HEK293T (cell line): ENCODE results near the gene SLC39A8.

Experiments used
- CTCF ChIA-PET: fragments of 350-600 bp; formaldehyde crosslinking; extraction: SDS; loops from one replicate; lab custom pipeline; 2021; ENCODE audit warnings: antibody characterized with exemption, inconsistent platforms; lab: Yijun Ruan, JAX
- POLR2A ChIA-PET: fragments of 350-600 bp; formaldehyde crosslinking; extraction: SDS; loops from one replicate; lab custom pipeline; 2020; ENCODE audit warnings: antibody characterized with exemption, inconsistent platforms; lab: Yijun Ruan, JAX
- DNase-seq: peaks from one replicate; pipeline ENCODE4 v3.0.0; 2012; ENCODE audit warnings: mixed read lengths; ENCODE audit errors: extremely low spot score
- ARNT ChIP-seq: fragments of 450-650 bp; IDR thresholded peaks from 2 replicates; pipeline ENCODE4 v1.6.1; 2017; ENCODE audit warnings: mild to moderate bottlenecking
- BHLHE40 ChIP-seq: fragments of 450-650 bp; IDR thresholded peaks from 2 replicates; pipeline ENCODE4 v1.6.1; 2016; ENCODE audit warnings: mild to moderate bottlenecking, moderate library complexity, borderline replicate concordance
- CTBP1 ChIP-seq: fragments of 450-650 bp; IDR thresholded peaks from 2 replicates; pipeline ENCODE4 v1.6.1; 2016; ENCODE audit warnings: borderline replicate concordance
- ELF4 ChIP-seq: fragments of 450-650 bp; IDR thresholded peaks from 2 replicates; pipeline ENCODE4 v1.6.1; 2017; ENCODE audit warnings: antibody characterized with exemption
- FOXA1 ChIP-seq: fragments of 450-650 bp; IDR thresholded peaks from 2 replicates; pipeline ENCODE4 v1.6.1; 2016; ENCODE audit warnings: mild to moderate bottlenecking
- FOXK2 ChIP-seq: fragments of 450-650 bp; IDR thresholded peaks from 2 replicates; pipeline ENCODE4 v1.6.1; 2016; ENCODE audit warnings: mild to moderate bottlenecking
- FOXM1 ChIP-seq: fragments of 450-650 bp; IDR thresholded peaks from 2 replicates; pipeline ENCODE4 v1.6.1; 2017; ENCODE audit warnings: mild to moderate bottlenecking, borderline replicate concordance
- HDGF ChIP-seq: fragments of 450-650 bp; IDR thresholded peaks from 2 replicates; pipeline ENCODE4 v1.6.1; 2017; ENCODE audit warnings: antibody characterized with exemption, borderline replicate concordance
- L3MBTL2 ChIP-seq: fragments of 450-650 bp; conservative IDR thresholded peaks from 2 replicates; pipeline ENCODE4 v1.6.1; 2016; ENCODE audit warnings: mild to moderate bottlenecking
- LEF1 ChIP-seq: fragments of 450-650 bp; IDR thresholded peaks from 2 replicates; pipeline ENCODE4 v1.6.1; 2017; ENCODE audit warnings: mild to moderate bottlenecking, borderline replicate concordance
- NFRKB ChIP-seq: fragments of 450-650 bp; IDR thresholded peaks from 2 replicates; pipeline ENCODE4 v1.6.1; 2016; ENCODE audit warnings: mild to moderate bottlenecking, moderate library complexity
- PKNOX1 ChIP-seq: fragments of 450-650 bp; IDR thresholded peaks from 2 replicates; pipeline ENCODE4 v1.6.1; 2016
- SP1 ChIP-seq: fragments of 450-650 bp; IDR thresholded peaks from 2 replicates; pipeline ENCODE4 v1.6.1; 2017
- SUZ12 ChIP-seq: fragments of 450-650 bp; IDR thresholded peaks from 2 replicates; pipeline ENCODE4 v1.6.1; 2016; ENCODE audit warnings: mild to moderate bottlenecking
- TARDBP ChIP-seq: fragments of 450-650 bp; IDR thresholded peaks from 2 replicates; pipeline ENCODE4 v1.6.1; 2016
- ZNF384 ChIP-seq: fragments of 450-650 bp; IDR thresholded peaks from 2 replicates; pipeline ENCODE4 v1.6.1; 2016

Gene SLC39A8

DNA sequence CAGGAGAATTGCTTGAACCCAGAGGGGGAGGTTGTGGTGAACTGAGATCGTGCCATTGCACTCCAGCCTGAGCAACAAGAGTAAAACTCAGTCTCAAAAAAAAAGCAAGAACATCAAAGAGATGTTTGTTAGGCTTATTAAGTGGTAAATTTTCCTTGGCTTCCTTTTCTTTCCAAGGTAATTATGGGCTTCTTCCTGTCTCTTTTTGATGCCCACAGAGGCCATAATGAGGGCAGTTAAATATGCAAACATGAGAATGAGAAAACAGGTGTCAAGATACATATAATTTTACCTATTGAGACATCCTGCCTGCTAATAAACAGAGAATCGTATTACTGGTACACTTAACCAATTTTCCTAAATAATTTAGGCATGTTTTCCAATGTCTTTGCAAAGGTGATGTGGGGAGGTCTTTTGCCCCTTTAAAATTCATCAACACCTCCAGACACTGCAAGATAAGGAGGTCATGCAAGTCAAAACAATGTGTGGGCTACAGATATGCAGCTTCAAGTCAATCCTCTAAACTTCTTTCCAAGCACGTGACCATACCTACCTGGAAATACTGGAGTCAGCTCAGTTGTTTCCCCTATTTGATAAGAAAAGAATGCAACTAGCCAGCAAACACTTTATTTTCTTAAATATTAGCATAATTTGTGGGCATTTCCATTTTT is 2.7 kb downstream of the SLC39A8 start:
- TF ChIP-seq SP1 = no peak
- no peak for TF ChIP-seq ARNT
- no peak for TF ChIP-seq HDGF
- TF ChIP-seq ZNF384 = no peak
- no peak for TF ChIP-seq FOXA1
- no peak for DNase-seq
- ChIA-PET POLR2A (no interaction called here), CTCF (no interaction called here)

DNA sequence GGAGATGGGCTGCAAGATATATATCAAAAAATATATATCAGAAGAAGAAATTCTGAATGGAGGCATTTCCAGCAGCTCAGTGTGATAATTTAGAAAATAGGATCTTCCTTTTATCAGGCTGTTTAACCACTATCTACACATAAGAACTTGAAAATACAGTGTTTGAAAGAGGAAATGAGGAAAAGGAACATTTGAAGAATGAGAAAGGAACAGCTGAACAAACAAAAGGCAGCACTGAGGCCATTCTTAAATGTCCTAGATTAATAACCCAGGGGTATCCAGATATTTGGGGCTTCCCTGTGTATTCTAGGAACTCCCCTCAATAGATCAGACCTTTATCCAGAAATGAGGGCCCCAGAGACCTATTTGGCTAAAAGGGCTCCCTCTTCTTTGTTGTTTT is 4.1 kb downstream of the SLC39A8 start:
- DNase-seq = no peak
- ChIA-PET CTCF (no interaction called here), POLR2A (no interaction called here)
- no peak for TF ChIP-seq ELF4
- TF ChIP-seq SP1 = no peak
- TF ChIP-seq TARDBP = no peak
- TF ChIP-seq ARNT = no peak
- TF ChIP-seq FOXA1 = no peak
- TF ChIP-seq BHLHE40 = no peak
- TF ChIP-seq NFRKB = no peak
- no peak for TF ChIP-seq CTBP1
- no peak for TF ChIP-seq FOXK2
- TF ChIP-seq SUZ12 = no peak
- TF ChIP-seq L3MBTL2 = no peak
- TF ChIP-seq PKNOX1 = no peak
- TF ChIP-seq LEF1 = no peak
- no peak for TF ChIP-seq ZNF384
- no peak for TF ChIP-seq FOXM1
- TF ChIP-seq HDGF = no peak

DNA sequence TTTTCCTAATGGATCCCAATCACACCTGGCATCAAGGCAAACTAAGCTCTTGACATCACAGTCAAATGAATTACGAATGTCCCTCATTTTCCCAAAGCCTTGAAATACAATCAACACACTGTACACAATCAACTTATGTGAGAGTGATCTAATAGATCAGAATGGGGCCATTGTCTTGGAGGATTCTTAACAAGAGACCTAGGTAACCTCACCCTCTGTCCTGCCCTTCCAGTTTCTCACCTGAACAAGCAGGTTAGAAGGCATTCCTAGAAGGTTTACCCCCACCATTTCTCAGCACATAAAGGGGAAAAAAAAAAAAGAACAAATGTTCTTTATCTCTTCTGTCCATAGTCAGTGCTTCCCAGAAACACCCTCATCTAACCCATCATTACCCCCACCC is 6.3 kb downstream of the SLC39A8 start:
- CTCF ChIA-PET = no interaction called here
- POLR2A ChIA-PET = no interaction called here
- no peak for DNase-seq

GRCh38 chr4:102338405-102338804 is 6.9 kb downstream of the SLC39A8 start:
- no peak for DNase-seq
- TF ChIP-seq CTBP1 (no peak), FOXK2 (no peak), BHLHE40 (no peak), TARDBP (no peak), SUZ12 (no peak), ELF4 (no peak), NFRKB (no peak), L3MBTL2 (no peak), FOXM1 (no peak), ARNT (no peak), PKNOX1 (no peak), SP1 (no peak)
- CTCF ChIA-PET = no interaction called here
- POLR2A ChIA-PET = no interaction called here

More for the DNA sequence above, 6.3 kb downstream of the SLC39A8 start:
- no peak for TF ChIP-seq L3MBTL2
- no peak for TF ChIP-seq FOXM1
- no peak for TF ChIP-seq ARNT
- no peak for TF ChIP-seq SP1
- no peak for TF ChIP-seq FOXK2
- no peak for TF ChIP-seq LEF1
- no peak for TF ChIP-seq PKNOX1
- TF ChIP-seq SUZ12 = no peak
- TF ChIP-seq BHLHE40 = no peak
- no peak for TF ChIP-seq ZNF384
- TF ChIP-seq FOXA1 = no peak
- no peak for TF ChIP-seq TARDBP
- TF ChIP-seq ELF4 = no peak
- no peak for TF ChIP-seq HDGF
- no peak for TF ChIP-seq NFRKB
- no peak for TF ChIP-seq CTBP1

- POLR2A ChIA-PET = no interaction called here
- TF ChIP-seq BHLHE40 = no peak
- TF ChIP-seq ZNF384 = no peak
- no peak for TF ChIP-seq FOXK2
- no peak for TF ChIP-seq SP1
- TF ChIP-seq LEF1 = no peak
- TF ChIP-seq ARNT = no peak
- TF ChIP-seq SUZ12 = no peak
- TF ChIP-seq L3MBTL2 = no peak
- TF ChIP-seq TARDBP = no peak
- no peak for TF ChIP-seq ELF4
- no peak for TF ChIP-seq HDGF
- TF ChIP-seq FOXA1 = no peak
- no peak for TF ChIP-seq FOXM1
- TF ChIP-seq CTBP1 = no peak
- no peak for TF ChIP-seq PKNOX1
- TF ChIP-seq NFRKB = no peak
- CTCF ChIA-PET = no interaction called here
- no peak for DNase-seq
Measured at GRCh38 chr4:102335616-102336015, 9.7 kb downstream of the SLC39A8 start.

DNA sequence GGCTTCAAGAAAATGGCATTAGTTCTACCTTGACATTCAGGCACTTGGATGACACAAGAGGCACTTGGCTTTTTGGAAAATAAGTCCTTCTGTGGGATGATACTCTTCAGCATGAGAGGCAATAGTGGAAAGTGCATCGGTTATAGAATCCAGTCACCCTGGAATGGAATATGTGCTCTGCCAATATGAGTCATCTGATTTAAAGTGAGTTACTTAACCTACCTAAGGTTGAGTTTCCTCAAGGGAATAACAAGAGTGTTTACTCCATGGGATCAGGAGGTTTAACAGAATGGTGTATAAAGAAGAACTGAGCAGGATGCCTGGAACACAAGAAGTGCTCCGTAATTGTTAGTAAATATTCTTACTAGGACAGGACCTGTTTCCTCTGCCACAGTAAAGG is 10.7 kb downstream of the SLC39A8 start:
- no peak for DNase-seq
- CTCF ChIA-PET = no interaction called here
- TF ChIP-seq ZNF384 (no peak), FOXK2 (no peak), TARDBP (no peak), L3MBTL2 (no peak), ARNT (no peak), SP1 (no peak), LEF1 (no peak), CTBP1 (no peak), HDGF (no peak), FOXA1 (no peak), BHLHE40 (no peak)
- POLR2A ChIA-PET = no interaction called here
